HG03103 (cell line): ENCODE results near the gene MTF1.
A peak's percentile ranks its signal among the peaks of the same experiment; 100 is the strongest.

Source experiments
- ATAC-seq: cut with Tn5 transposase; IDR thresholded peaks from one replicate; pipeline ENCODE4 v1.9.1; 2021; ENCODE audit warnings: low read depth; ENCODE audit not compliant: unreplicated experiment

The MTF1 gene

DNA sequence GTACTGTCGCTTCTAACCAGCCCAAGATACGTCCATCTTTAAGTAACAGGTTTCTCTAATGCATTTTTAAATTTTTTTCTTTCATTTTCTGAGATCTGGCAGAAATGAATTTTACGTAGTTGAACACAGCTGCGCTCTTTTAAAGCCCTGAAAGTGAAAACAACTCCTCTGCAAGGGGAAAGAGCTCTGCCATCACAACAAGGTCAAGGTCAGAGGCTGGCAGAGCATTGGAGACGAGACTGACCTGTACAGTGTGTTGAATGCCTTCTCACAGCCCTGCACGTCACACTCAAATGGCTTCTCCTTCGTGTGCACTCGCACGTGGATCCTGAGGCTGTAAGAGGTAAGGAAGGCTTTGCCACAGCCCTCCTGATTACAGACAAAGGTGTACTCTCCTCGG, 19.7 kb downstream of the MTF1 start:
- ATAC-seq, result no peak

DNA sequence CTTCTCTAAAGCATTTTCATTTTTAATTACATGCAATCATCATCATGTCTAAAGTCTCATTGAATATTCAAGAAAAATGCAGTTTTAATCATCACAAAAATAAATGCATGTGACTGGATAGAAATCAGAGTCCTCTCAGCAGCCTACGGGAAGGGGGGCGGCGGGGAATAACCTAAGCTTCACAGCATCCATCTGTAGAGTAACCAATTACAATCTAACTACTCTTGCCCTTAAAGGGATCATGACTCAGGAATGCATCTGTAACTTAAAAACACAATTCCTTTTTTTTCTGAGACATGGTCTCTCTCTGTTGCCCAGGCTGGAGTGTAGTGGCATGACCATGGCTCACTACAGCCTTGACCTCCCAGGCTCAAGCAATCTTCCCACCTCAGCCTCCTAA, 22.6 kb downstream of the MTF1 start:
- ATAC-seq, result no peak

DNA sequence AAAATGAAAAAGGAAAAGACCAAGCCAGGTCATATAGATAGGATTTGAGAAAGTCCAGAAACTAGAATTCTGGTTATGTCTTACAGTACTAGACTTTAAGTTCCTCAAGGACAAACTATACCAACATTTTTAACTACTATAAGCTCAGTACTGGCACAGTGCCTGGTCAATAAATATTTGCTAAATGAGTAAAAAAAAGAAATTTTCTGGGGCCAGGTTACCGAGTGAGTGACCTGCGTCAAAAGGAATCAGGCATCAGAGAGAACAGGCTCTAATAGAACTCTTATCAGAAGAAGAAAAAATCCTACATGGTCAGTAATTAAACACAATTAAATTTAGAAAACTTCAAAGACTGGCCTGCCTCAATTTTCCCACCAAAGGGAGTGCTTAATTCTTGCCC, 27.6 kb downstream of the MTF1 start:
- ATAC-seq, result no peak

DNA sequence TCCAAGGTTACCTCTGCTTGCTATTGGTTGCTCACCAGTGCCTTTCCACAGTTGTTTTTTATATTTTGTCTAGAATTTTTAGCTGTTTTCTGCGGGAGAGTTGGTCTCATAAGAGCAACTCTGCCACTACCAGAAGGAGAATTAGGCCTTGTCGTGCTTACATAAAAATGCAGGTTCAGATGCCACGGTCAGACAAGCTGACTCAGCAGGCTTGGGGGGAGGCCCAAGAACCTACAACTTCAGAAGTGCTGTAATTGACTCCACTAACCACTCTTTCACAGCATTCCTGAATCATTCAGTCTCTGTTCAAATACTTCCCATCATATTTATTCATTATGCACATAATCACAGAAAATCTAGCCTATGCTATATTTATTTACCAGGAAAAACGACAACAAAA, 28.3 kb downstream of the MTF1 start:
- ATAC-seq, result no peak

DNA sequence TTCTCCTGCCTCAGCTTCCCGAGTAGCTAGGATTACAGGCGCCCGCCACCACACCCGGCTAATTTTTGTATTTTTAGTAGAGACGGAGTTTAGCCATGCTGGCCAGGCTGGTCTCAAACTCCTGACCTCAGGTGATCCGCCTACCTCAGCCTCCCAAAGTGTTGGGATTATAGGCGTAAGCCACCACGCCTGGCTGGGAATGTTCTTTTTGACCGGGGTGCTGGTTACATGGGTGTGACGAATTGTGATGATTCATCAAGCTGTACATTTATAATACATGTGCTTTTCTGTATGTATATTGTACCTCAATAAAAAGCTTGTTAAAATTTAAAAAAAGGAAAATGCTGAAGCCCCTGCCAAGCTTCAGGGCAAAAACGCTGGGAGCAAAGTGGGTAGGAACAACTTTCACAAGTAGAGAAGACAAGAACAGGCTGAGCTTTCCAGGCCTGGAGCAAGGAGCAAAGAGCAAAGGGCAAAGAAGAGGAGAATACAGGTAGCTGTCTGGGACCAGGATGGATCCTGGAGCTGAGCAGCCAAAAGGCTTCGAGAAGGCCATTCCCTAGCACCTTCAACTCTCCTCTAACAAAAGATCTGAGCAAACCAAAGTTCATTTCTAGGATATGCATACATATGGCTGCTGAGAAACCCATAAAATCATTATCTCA, 30.9 kb downstream of the MTF1 start:
- no peak for ATAC-seq

DNA sequence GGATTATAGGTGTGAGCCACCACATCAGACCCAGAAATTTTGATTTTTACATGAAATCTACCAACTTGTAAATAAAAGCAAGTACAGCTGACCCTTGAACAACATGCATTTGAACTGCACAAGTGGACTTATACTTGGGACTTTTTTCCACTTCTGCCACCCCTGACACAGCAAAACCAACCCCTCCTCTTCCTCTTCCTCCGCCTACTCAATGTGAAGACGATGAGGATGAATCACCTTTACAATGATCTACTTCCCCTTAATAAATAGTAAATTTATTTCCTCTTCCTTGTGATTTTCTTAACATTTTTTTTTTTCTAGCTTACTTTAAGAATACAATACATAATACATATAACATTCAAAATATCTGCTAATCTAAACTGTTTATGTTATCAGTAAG, 33.9 kb downstream of the MTF1 start:
- no peak for ATAC-seq

DNA sequence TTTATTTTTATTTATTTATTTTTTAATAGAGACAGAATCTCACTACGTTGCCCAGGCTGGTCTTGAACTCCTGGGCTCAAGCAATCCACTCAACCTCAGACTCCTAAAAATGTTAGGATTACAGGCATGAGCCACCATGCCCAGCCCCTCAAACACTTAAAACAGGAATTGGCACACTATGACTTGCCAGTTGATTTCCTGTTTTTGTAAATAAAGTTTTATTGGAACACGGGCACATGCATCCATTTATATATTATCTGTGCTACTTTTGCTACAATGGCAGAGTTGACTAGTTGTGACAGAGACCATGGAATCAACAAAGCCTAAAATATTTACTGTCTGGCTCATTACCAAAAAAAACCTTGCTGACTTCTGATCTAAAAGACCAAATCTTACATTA, 35.4 kb downstream of the MTF1 start:
- no peak for ATAC-seq

DNA sequence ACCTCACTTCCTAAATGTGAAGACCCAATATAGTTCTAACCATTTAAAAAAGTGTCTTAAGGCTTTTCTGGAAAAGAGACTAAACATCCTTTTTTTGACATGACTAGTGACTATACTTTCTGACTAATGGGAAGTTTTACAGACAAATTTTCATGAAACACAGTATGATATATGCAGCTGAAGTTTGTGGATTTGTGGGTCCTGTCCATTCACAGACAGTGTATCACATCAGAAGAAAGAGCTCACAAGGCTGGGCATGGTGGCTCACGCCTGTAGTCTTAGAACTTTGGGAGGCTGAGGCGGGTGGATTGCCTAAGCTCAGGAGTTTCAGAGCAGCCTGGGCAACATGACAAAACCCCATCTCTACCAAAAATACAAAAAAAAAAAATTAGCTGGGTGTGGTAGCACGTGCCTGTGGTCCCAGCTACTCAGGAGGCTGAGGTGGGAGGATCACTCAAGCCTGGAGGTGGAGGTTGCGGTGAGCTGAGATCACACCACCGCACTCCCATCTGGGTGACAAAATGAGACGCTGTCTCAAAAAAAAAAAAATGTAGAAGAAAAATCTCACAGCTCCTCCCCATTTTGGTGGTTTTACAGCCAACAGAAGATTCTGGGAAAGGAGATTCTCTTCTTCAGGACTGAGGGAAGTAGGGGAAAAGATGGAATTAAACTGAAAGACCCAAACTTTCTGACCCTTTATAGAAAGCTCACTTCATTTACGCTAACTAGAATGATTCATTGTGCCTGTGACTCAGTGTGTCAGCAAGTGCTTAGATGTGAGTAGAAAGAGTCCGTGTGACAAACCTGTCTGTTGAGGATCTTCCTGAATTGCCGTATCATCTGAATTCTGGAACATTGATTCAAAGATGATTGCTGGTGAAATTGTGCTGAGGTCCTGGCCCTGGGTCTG, 36.2 kb downstream of the MTF1 start:
- ATAC-seq, result no peak

DNA sequence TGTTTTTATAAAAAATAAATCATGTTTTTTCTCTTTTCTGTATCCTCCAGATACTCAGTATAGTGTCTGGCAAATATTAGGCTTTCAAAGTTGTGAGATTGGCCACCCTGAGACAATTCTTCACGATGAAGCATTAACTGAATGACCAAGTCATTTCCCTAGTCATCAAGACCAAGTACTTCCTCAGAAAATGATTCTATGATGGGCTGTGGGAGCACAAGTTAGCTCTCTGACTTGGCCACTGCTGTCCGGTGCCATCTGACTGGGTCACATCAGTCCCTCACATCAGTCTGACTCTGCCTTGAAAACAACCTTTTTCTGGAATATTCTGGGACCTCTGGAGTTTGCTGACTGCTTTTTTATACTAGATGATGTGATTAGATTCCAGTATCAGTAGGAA, 37.9 kb downstream of the MTF1 start:
- no peak for ATAC-seq

DNA sequence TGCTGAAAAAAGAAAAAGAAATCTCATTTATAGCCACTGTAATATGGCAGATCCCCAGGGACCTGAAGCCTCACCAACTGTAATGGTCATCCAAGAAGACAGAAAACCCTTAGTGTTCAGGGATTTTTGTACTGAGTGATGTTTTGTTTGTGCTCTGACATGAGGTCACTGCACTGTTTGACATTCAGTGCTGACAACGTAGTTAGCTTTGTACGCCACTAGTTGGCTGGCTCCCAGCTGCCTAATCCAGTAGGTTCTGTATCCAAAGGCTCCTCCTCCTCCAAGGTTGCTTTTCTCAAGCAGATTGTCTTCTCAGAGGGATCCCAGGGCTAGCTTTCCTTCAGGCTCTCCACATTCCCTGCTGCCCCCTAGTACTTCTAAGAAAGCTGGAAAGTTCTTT, 41.9 kb downstream of the MTF1 start:
- ATAC-seq, result no peak

DNA sequence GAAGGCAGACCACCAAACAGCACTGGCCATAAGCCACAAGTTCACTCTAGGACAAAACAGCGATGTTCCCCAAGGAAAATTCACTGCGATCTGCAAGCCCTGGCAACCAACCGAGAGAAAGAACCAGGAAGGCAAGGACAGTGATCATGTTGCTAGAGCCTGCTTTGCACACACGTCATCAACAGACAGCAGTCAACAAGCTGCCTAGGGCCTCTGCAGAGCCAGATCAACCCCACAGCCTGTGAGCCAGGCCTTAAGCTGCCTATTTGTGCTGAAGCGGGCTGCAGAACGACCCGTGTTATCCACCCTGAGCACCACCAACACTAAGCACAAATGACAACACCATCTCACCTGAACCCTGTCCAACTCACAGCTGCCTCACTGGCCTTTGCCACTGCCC, 45.1 kb downstream of the MTF1 start:
- ATAC-seq, result no peak

DNA sequence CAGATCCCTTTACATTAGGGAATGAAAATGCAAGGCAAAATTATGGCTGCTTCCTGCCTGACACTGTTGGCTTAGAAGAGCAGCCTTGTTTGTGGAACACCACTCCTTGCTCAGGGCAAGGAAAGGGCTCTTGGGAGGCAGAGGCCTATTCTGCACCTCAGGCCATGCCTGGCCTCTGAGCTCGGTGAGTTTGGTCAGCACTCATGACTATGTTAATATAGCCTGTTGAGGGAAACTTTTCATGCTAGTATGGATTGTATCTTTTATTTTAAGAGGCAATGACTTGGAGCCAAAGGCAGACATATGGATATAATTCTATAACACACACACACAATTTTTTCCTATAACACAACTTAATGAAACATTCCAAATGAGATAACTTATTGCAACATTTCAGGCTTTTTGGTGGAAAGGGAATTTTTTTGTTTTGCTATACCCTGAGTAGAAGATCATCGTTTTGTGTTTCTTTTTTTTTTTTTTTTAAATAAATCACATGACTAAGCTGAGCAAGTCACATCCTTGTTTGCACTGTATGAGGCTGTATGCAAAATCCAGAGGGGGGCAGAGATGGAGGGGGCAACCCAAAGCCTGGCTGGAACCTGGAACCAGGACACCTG, 45.8 kb downstream of the MTF1 start:
- ATAC-seq, result no peak

DNA sequence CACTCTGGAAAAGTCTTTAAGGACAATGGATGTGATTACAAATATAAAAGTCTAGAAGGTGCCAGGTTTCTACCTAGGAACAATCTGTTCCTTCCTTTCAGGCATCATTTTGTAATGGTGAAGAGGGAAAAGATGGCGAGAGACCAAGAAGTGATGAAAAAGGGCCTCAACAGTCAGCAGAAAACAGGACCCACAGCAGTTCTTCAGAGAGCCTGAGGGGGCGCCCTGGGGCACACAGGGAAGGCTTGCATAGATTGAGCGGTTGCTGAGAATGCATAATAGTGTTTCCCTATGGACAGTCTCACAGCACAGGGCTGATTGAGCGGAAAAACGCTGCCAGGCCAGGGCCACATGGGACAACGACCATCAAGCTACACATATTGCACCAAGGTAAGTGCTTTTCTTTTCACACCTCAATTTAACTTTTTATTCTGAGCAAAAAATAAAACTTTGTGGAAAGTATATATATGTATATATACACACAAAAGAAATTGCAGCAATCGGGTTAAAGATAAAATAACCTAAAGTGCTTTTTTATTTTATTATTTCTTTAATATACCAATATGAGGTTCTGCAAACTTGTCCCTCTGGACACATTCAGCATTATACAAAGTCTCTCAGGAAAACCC, 48.3 kb downstream of the MTF1 start:
- no peak for ATAC-seq

DNA sequence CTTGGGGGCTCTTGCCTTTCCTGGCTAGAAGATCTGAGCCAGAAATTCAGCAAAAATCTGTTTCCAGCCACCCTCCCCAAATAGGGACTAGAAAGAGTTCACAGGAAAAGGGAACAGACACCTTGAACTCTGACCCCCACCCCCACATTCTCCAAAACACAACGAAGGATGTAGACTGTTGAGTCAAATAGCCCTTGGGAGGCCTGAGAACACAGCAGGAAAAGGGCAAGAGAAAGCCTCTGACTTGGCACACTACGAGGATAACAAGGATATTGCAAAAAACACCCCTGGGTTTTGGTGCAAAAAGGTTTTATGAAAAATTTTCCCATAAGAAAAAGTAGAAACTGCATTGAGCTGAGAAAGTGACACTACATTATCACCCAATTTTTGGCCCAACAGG, 49.5 kb downstream of the MTF1 start:
- no peak for ATAC-seq

DNA sequence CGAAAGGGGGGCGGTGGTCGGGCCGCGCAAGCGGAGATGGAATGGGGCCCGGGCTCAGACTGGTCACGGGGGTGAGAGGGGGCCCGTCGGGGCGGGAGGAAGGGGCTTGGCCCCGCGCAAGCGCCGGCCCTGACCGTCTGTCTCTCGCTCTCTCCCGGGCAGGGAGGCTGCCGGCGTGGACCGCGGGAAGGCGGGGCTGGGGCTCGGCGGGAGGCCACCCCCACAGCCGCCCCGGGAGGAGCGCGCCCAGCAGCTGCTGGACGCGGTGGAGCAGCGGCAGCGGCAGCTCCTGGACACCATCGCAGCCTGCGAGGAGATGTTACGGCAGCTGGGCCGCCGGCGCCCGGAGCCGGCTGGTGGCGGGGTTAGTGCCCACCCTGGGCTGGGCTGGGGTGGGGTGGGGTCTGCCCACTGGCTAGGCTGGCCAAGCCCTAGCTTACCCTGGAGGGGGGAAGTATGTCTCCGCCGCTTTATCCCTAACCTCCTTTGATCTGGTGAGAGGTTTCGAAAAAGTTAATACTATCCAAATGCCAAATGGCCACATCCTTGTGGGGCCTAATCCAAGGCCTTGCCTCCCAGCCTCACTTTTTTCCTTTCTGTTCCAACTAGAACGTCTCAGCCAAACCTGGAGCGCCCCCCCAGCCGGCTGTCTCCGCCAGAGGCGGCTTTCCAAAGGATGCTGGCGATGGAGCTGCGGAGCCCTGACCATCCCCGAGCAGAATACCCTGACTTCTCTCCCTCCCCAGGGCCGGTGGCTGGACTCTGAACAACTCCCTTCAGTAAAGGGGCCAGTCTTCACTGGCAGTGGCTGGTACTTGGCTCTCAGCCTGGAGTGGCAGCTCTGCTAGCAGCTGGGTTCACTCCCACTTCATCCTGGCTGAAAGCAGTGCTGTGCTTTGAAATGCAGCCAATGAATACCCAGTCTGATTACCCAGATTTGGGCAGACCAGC, 50.7 kb downstream of the MTF1 start:
- ATAC-seq, result peak; percentile 27

DNA sequence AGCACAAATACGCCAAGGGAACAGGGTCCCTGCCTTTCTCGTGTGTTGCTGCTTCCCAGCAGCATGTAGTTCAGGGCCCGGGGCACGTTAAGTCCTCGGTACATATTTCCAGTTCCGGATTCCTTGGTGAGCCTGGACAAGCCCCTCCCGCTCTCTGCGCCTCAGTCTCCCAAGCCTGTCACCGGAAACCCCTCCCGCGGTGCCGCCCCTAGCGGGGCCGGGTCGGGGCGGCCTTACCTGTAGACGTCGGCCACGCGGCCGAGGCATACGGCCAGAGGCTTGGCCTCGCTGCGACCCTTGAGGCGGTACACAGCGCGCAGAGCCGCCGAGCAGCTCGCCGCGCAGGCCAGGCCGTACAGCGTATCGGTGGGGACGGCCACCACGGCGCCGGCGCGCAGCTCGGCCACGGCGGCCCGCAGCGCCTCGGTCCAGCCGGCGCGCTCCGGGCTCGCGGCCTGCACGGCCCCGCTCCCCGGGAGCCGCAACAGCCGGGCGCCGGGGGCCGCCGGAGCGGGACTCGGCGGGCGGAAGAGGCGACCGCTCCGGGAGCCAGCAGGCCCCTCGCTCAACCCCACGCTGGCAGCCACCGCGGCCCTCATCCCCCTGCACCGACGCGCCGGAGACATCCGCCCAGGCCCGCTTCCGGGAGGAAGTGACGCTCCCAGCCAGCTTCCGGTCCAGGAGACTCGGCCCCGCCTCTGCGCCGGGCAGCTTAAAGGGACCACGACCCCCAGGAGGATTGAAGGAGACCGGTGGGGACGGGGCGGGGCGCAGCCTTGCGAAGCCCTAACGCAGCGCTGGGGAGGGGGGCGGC, 51.6 kb downstream of the MTF1 start, which contains the start of the genes C1orf122 and YRDC:
Gene C1orf122, plus strand, starts transcription at position 236 of the 814 bp plus-strand sequence. CDS start 615 bp downstream, outside the sequence.
Gene YRDC, minus strand, starts transcription at position 654 of the 814 bp plus-strand sequence. Its CDS starts 28 bp downstream, at position 626.
- peak; percentile 74 for ATAC-seq

DNA sequence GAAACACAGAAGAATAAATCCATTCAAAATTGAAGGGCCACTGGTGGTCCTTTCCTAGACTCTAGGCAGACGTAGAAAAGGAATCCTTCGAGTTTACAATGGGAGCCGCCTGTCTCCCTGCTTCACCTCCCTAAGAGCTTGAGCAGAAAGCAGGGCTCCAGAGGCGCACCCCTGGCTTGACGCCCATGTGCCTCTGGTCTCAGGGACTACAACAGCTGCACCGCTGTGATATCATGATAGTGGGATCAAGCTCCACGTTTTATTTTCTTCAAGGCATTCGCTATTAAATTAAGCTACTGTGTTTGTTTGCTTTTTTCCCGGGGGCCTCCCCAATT, 52.2 kb downstream of the MTF1 start:
- ATAC-seq, result no peak

DNA sequence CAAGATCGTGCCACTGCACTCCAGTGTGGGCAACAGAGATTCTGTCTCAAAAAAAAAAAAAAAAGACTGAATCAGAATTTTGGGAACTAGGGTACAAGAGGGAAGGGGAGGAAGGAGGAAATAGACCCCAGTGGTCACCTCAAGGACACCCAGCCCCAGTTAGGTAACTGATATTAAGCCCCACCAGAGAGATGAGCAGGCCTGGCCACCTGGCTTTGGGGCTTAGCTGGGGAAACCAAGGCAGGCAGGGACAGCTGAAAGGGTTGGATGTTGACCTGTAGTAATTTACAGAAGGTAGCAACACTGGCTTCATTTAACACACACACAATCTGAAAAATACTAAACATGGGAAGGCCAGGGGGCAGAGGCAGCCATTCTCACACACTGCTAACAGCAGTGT, 57.0 kb downstream of the MTF1 start:
- ATAC-seq, result no peak

DNA sequence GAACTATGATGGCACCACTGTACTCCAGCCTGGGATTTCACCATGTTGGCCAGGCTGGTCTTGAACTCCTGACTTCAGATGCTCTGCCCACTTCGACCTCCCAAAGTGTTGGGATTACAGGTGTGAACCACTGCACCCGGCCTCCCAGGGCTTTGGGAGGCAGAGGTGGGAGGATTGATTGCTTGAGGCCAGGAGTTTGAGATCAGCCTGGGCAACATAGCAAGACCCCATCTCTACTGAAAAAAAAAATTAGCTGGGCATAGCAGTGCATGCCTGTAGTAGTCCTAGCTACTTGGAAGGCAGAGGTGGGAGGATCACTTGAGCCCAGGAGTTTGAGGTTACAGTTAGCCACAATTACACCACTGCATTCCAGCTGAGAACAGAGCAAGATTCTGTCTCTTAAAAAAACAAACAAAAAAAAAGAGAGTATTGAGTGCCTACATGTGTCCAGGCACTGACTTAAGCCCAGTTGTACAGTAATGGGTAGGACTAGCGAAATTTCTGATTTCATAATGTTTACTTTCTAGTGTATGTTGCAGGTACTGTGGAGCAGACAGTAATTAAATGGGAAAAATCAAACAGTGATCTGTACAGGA, 61.5 kb downstream of the MTF1 start:
- ATAC-seq, result no peak
